Right hindlimb (tissue), 1 donor: ENCODE results near the gene TSPAN14.

Experiments used
- DNase-seq: peaks from one replicate; pipeline ENCODE4 v3.0.0-alpha.2; 2018

TSPAN14 gene

GRCh38 chr10:80425901-80426300 is 28.2 kb upstream of the TSPAN14 start:
- no peak for DNase-seq

- DNase-seq, result no peak
These were observed 26.6 kb upstream of the TSPAN14 start for GRCh38 chr10:80427541-80427940.

GRCh38 chr10:80429521-80429973 is 24.6 kb upstream of the TSPAN14 start:
- no peak for DNase-seq

GRCh38 chr10:80433134-80433533 is 21.0 kb upstream of the TSPAN14 start:
- DNase-seq, result no peak

- DNase-seq, result no peak
These were observed 17.5 kb upstream of the TSPAN14 start for GRCh38 chr10:80436446-80437098.

GRCh38 chr10:80437227-80437626 is 16.9 kb upstream of the TSPAN14 start:
- DNase-seq, result no peak

GRCh38 chr10:80441831-80442230 is 12.3 kb upstream of the TSPAN14 start:
- DNase-seq, result no peak

GRCh38 chr10:80442879-80443278 is 11.2 kb upstream of the TSPAN14 start:
- no peak for DNase-seq

- no peak for DNase-seq
These were observed 10.6 kb upstream of the TSPAN14 start for GRCh38 chr10:80443531-80443974.

- no peak for DNase-seq
These were observed 10.0 kb upstream of the TSPAN14 start for GRCh38 chr10:80444124-80444523.

GRCh38 chr10:80444646-80445319 is 9.3 kb upstream of the TSPAN14 start:
- DNase-seq, result no peak

GRCh38 chr10:80447436-80448190 is 6.5 kb upstream of the TSPAN14 start:
- DNase-seq, result no peak

GRCh38 chr10:80448209-80448942 is 5.7 kb upstream of the TSPAN14 start:
- no peak for DNase-seq

GRCh38 chr10:80449520-80449919 is 4.6 kb upstream of the TSPAN14 start:
- no peak for DNase-seq

GRCh38 chr10:80451132-80451531 is 3.0 kb upstream of the TSPAN14 start:
- DNase-seq, result no peak

- DNase-seq, result no peak
These were observed 2.0 kb upstream of the TSPAN14 start for GRCh38 chr10:80452069-80452468.

- no peak for DNase-seq
These were observed 1.5 kb upstream of the TSPAN14 start for GRCh38 chr10:80452640-80453039.

- DNase-seq, result no peak
These were observed 861 bp upstream of the TSPAN14 start for GRCh38 chr10:80453056-80453841.

- peak; percentile 51 for DNase-seq
These were observed 677 bp downstream of the TSPAN14 start for GRCh38 chr10:80454513-80455460.

- no peak for DNase-seq
These were observed 1.6 kb downstream of the TSPAN14 start for GRCh38 chr10:80455461-80456349.
